ENCODE data around the gene CNNM1.
A peak's percentile ranks its signal among the peaks of the same experiment; 100 is the strongest.

Gene CNNM1

DNA sequence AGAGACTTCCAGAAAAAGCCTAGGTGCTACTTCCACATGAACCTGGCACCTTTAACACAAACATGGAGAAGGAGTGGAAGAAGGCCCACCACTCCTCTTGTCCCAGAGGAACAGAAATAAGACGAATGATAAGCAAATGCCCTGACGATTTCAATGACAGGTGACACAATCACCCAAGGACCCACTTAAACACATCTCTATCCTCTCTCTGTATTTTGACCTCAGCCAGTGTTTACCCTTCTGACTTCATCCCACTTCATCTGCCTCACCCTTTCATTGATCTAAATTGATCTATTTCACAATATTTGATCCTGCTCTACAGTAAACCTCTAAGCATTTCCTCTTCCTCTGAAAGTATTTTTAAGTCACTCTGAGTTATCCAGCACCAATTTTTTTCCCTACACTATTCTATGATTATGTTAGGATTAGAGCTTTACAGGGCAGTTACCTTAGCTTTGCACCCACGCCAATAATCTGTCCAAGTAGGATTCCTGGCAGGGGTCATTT lies 92.1 kb downstream of the CNNM1 start:
- DNase-seq (ENCODE audit: low spot score): no peak

GRCh38 chr10:99422529-99423096 lies 93.5 kb downstream of the CNNM1 start:
- no peak for DNase-seq (ENCODE audit: low spot score)

DNA sequence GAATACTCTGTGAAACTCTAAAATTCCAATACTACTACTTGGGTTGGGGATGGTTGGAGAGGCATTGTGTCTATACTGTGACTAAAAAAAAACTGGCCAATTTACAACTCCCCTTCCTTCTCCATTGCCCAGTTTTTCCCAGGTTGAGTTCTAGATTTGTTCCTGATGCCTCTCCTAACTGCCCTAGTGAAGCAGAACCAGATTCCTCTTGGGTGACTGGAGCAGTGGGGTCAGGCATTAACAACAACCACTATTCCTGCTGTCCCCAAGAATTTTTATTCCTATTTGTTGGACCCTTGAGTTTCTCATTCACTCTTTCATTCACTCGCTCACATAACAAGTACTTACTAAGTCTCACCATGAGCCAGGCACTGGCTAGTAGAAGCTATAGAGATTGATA lies 95.5 kb downstream of the CNNM1 start:
- no peak for DNase-seq (ENCODE audit: low spot score)

GRCh38 chr10:99425204-99425603 lies 96.0 kb downstream of the CNNM1 start:
- no peak for DNase-seq (ENCODE audit: low spot score)

DNA sequence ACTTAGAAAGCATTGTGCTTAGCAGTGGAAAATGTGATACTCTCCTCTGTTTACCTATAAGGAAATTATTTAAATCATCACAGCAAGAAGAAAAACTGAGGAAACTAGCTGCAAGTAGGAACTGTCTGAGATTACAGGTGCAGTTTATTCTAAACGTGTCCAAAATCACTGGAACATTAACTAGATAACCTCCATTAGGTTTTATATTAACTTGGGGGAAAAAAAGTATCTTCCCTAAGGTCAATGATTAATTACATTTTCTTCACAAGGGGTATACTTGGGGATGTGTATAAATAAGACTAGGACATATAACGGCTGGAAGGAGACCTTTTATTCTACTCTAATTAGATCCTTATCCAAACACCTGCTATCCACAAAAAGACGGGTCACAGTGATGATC lies 97.5 kb downstream of the CNNM1 start:
- no peak for DNase-seq (ENCODE audit: low spot score)

- DNase-seq (ENCODE audit: low spot score): no peak
These were observed 98.5 kb downstream of the CNNM1 start for GRCh38 chr10:99427566-99428190.

GRCh38 chr10:99429517-99430095 lies 100.5 kb downstream of the CNNM1 start:
- DNase-seq (ENCODE audit: low spot score): no peak

- DNase-seq (ENCODE audit: low spot score): peak; percentile 6
These were observed 100.9 kb downstream of the CNNM1 start for GRCh38 chr10:99430116-99430450.

DNA sequence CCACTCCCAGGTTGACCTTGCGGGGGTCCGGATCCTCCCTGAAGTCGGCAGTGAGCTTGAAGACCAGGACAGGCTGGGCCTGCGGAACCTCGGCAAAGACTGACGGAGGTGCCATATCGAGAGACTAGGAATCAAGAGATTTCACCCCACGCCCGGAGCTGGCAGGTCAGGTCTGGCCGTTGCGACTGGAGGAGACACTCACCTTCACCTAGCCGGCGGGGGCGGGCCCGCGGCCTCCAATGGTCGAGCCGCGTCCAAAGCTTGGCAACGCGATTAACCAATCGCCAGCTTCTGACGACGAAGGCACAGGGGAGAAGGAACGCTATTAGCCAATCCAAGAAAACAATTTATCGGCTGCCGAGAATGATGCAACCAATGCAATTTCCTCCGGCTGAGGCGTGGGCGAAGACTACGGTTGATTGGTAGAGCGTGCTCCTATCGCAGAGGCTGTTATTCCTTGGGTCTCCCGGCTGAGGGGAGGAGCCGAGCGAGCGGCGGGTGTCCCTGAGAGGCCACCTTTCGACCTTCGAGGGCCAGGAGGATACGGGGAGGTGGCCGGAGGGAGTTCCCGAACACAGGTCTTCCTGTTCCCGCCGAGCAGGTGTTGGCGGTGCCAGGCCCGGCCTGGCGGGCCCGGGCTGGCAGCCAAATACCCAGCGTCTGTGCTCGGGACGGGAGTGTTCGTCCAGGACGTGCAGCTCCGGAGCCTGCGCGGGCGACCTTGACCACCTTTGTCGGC lies 101.5 kb downstream of the CNNM1 start, which contains the start of gene GOT1:
GOT1 (minus strand) TSS at position 174 of the 739 bp plus-strand sequence; CDS start at position 115, 59 bp downstream.
- peak; percentile 99 for DNase-seq (ENCODE audit: low spot score)

- DNase-seq (ENCODE audit: low spot score): peak; percentile 14
These were observed 102.1 kb downstream of the CNNM1 start for GRCh38 chr10:99431190-99431760.

DNA sequence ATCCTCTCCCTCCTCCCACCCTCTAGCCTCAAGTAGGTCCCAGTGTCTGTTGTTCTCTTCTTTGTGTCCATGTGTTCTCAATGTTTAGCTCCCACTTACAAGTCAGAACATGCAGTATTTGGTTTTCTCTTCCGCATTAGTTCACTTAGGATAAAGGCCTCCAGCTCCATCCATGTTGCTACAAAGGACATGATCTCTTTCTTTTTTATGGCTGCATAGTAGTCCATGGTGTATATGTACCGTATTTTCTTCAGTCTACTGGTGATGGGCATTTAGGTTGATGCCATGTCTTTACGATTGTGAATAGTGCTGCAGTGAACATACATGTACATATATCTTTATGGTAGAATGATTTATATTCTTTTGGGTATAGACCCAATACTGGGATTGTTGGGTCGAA lies 102.9 kb downstream of the CNNM1 start:
- no peak for DNase-seq (ENCODE audit: low spot score)

GRCh38 chr10:99432881-99433280 lies 103.7 kb downstream of the CNNM1 start:
- no peak for DNase-seq (ENCODE audit: low spot score)

DNA sequence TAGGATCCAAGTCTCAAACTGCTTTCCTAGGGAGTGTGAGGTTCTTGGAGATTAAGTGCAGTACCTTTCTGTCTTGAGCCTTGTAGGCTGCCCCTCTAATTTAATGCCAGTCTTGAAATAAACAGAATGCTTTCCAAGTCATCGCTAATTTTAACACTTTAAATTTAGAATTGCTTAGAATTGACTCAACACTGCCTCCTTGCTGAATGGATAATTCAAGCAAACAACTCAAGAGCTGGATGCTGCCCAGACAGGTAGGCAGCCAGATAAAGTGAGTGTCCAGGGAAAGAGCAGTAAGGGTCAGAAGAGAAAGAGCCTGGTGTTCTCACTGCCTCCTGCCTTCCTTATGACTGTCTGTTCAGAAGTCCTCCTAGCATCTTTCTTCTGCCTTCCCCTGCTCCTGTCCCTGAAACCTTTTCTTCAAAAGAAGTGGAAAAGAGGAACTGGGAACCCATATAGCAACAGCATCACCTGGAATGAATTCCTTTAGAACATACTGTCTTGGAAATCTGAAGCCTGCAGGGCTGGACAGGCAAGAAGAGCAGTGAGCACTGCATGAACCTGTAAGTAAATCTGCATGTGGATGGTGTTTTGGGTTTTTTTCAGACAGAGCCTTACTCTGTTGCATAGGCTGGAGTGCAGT lies 104.3 kb downstream of the CNNM1 start:
- no peak for DNase-seq (ENCODE audit: low spot score)

GRCh38 chr10:99435986-99436638 lies 107.0 kb downstream of the CNNM1 start:
- DNase-seq (ENCODE audit: low spot score): peak; percentile 11

DNA sequence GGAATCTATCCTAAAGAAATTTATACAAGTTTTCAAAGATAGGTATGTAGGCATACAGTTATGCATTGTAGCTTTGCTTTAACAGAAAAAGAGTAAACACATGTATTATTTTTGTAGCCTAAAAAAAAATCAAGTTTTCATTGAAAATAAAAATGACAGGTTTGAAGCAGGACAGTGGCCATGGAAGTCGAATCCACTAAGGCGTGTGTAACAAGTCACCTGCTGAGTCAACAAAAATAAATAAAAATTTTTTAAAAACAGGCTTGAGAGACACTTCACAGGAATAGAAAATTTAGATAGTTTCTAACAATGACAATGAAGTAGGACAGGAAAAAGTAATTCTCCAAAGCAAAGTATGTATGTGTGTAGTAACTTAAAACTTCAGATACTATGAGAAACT lies 109.7 kb downstream of the CNNM1 start:
- no peak for DNase-seq (ENCODE audit: low spot score)

DNA sequence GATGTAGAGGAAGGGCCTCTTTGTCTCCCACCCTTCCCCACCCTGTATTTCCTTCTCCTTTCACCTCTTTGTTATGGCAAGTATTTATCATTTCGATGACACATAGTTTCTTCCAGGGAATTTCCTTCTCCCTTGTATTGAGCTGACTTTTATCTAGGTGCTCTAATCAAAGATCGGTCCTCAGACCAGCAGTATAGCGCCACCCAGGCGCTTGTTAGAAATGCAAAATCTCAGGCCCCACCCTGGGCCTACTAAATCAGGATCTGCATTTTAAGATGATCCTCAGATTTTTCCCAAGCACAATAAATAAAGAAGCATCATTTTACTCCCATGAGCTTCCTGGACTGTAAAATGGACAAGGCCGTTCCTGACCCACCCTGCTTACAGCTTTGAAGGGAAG lies 113.2 kb downstream of the CNNM1 start:
- DNase-seq (ENCODE audit: low spot score): no peak

- no peak for DNase-seq (ENCODE audit: low spot score)
These were observed 114.3 kb downstream of the CNNM1 start for GRCh38 chr10:99443500-99443899.
